Neural progenitor cell (in vitro differentiated cells): Measurements from ENCODE around the gene TRIM44. TPM values are rescaled to one million over a fixed set of nuclear protein-coding genes. Genes with fewer than 3 reads are reported as not detected.

Experiments used
- DNase-seq: peaks from one replicate; pipeline ENCODE4 v3.0.0-alpha.2; 2016; ENCODE audit warnings: low spot score
- H2AFZ ChIP-seq: fragments of 200-600 bp; sonication (generic); replicated peaks from 2 replicates; pipeline ENCODE4 v1.6.1; 2016; ENCODE audit warnings: antibody characterized with exemption
- H3F3A ChIP-seq: fragments of 200-600 bp; sonication (generic); 2 replicates; pipeline ENCODE4 v1.6.1; 2016; ENCODE audit warnings: antibody characterized with exemption, low read depth
- H3K27ac ChIP-seq: fragments of 200-600 bp; sonication (generic); 2 replicates; pipeline ENCODE4 v1.5.1; 2016; ENCODE audit warnings: mild to moderate bottlenecking
- H3K27me3 ChIP-seq: fragments of 200-600 bp; sonication (generic); 2 replicates; pipeline ENCODE4 v1.6.1; 2016; ENCODE audit warnings: mild to moderate bottlenecking, moderate library complexity
- H3K36me3 ChIP-seq: fragments of 200-600 bp; sonication (generic); 2 replicates; pipeline ENCODE4 v1.5.1; 2016
- H3K4me1 ChIP-seq: fragments of 200-600 bp; sonication (generic); 2 replicates; pipeline ENCODE4 v1.6.1; 2016; ENCODE audit warnings: mixed run types
- H3K4me2 ChIP-seq: fragments of 200-600 bp; sonication (generic); 2 replicates; pipeline ENCODE4 v1.6.1; 2016
- H3K4me3 ChIP-seq: fragments of 200-600 bp; sonication (generic); 2 replicates; pipeline ENCODE4 v1.5.1; 2016
- H3K79me2 ChIP-seq: fragments of 200-600 bp; sonication (generic); 2 replicates; pipeline ENCODE4 v1.6.1; 2016; ENCODE audit warnings: low read depth
- H3K9ac ChIP-seq: fragments of 200-600 bp; sonication (generic); 2 replicates; pipeline ENCODE4 v1.6.1; 2016
- H3K9me3 ChIP-seq: fragments of 200-600 bp; sonication (generic); 2 replicates; pipeline ENCODE4 v1.5.1; 2016; ENCODE audit warnings: low read depth
- H4K20me1 ChIP-seq: fragments of 200-600 bp; sonication (generic); 2 replicates; pipeline ENCODE4 v1.6.1; 2016; ENCODE audit warnings: low read depth
- H3K27ac Mint-ChIP-seq: 3 replicates; pipeline ENCODE4 v1.8.0; 2021; ENCODE audit warnings: mixed read lengths
- H3K27me3 Mint-ChIP-seq: 2 replicates; pipeline ENCODE4 v1.8.0; 2022; ENCODE audit warnings: low read depth, mild to moderate bottlenecking, inconsistent platforms, moderate library complexity, mixed read lengths; ENCODE audit not compliant: insufficient read depth
- H3K36me3 Mint-ChIP-seq: 3 replicates; pipeline ENCODE4 v1.8.0; 2021; ENCODE audit warnings: mixed read lengths
- H3K4me1 Mint-ChIP-seq: 3 replicates; pipeline ENCODE4 v1.8.0; 2021; ENCODE audit warnings: mixed read lengths
- H3K4me3 Mint-ChIP-seq: 3 replicates; pipeline ENCODE4 v1.8.0; 2021; ENCODE audit warnings: mild to moderate bottlenecking, moderate library complexity, mixed read lengths
- H3K9me3 Mint-ChIP-seq: 3 replicates; pipeline ENCODE4 v1.8.0; 2020; ENCODE audit warnings: mixed read lengths
- CTCF ChIP-seq: fragments of 200-600 bp; sonication (generic); IDR thresholded peaks from 2 replicates; pipeline ENCODE4 v1.5.1; 2017; ENCODE audit warnings: antibody characterized with exemption, mild to moderate bottlenecking
- EZH2 ChIP-seq: fragments of 200-600 bp; sonication (generic); IDR thresholded peaks from 2 replicates; pipeline ENCODE4 v1.6.1; 2017; ENCODE audit warnings: antibody characterized with exemption, mild to moderate bottlenecking, moderate library complexity
- EZH2phosphoT487 ChIP-seq: fragments of 200-600 bp; sonication (generic); IDR thresholded peaks from 2 replicates; pipeline ENCODE4 v1.6.1; 2017; ENCODE audit warnings: antibody characterized with exemption
- total RNA-seq: library from RNA; depleted of rRNA; stranded (reverse); fragments of >200 nt; gene quantifications from 2 replicates; pipeline ENCODE4 v1.2.3, GENCODE V29; 2015; ENCODE audit warnings: low replicate concordance

Gene TRIM44
- total RNA-seq, 1 donor from 2014 or later = 44.1 TPM

- Histone ChIP-seq H3K4me2 (no peak overlapping the region), H2AFZ (no peak overlapping the region), H3K9me3 (no peaks in the 10 kb centered on the region), H3K27ac (no peak overlapping the region), H3F3A (peaks cover 39% of the 10 kb centered on the region), H3K27me3 (no peaks in the 10 kb centered on the region), H3K4me3 (no peak overlapping the region), H3K4me1 (peaks cover 21% of the 10 kb centered on the region), H3K9ac (no peak overlapping the region), H3K36me3 (no peaks in the 10 kb centered on the region), H3K79me2 (peaks cover 36% of the 10 kb centered on the region), H4K20me1 (peaks cover 47% of the 10 kb centered on the region)
- no peak for TF ChIP-seq EZH2phosphoT487
- TF ChIP-seq CTCF = no peak
- no peak for TF ChIP-seq EZH2
- DNase-seq = no peak
- Mint-ChIP-seq H3K4me3 (no peak overlapping the region), H3K4me1 (peaks cover 40% of the 10 kb centered on the region), H3K9me3 (peaks cover 4% of the 10 kb centered on the region), H3K27me3 (peaks cover 7% of the 10 kb centered on the region), H3K36me3 (peaks cover 15% of the 10 kb centered on the region), H3K27ac (no peak overlapping the region)
Measured at GRCh38 chr11:35624316-35624715, 38.3 kb upstream of the TRIM44 start.

- H3K36me3 Mint-ChIP-seq = peaks cover 15% of the 10 kb centered on the region
- Histone ChIP-seq H3K9me3 (no peaks in the 10 kb centered on the region), H3K4me3 (no peak overlapping the region), H3K4me1 (peaks cover 21% of the 10 kb centered on the region), H2AFZ (no peak overlapping the region), H3K4me2 (no peak overlapping the region), H3K36me3 (no peaks in the 10 kb centered on the region), H4K20me1 (peaks cover 42% of the 10 kb centered on the region), H3K27me3 (no peaks in the 10 kb centered on the region), H3K27ac (no peak overlapping the region), H3K9ac (no peak overlapping the region), H3F3A (peaks cover 38% of the 10 kb centered on the region), H3K79me2 (peaks cover 31% of the 10 kb centered on the region)
- peaks cover 44% of the 10 kb centered on the region for H3K4me1 Mint-ChIP-seq
- DNase-seq = no peak
- peaks cover 7% of the 10 kb centered on the region for H3K27me3 Mint-ChIP-seq
- TF ChIP-seq CTCF (no peak), EZH2phosphoT487 (no peak)
- no peak overlapping the region for H3K4me3 Mint-ChIP-seq
- no peak overlapping the region for H3K27ac Mint-ChIP-seq
- peaks cover 4% of the 10 kb centered on the region for H3K9me3 Mint-ChIP-seq
Measured at GRCh38 chr11:35624781-35625180, 37.8 kb upstream of the TRIM44 start.

- H3K4me1 Mint-ChIP-seq = peaks cover 36% of the 10 kb centered on the region
Measured at GRCh38 chr11:35626501-35626900, 36.1 kb upstream of the TRIM44 start.

More at GRCh38 chr11:35626501-35626900, 36.1 kb upstream of the TRIM44 start:
- DNase-seq = no peak
- Histone ChIP-seq H3K79me2 (peaks cover 14% of the 10 kb centered on the region), H3K4me3 (no peak overlapping the region), H3K27me3 (no peaks in the 10 kb centered on the region), H2AFZ (no peak overlapping the region), H3K9ac (no peak overlapping the region), H3F3A (peaks cover 26% of the 10 kb centered on the region), H3K4me1 (peaks cover 13% of the 10 kb centered on the region), H3K36me3 (no peaks in the 10 kb centered on the region), H3K9me3 (no peaks in the 10 kb centered on the region), H3K4me2 (no peak overlapping the region), H4K20me1 (peaks cover 25% of the 10 kb centered on the region), H3K27ac (no peak overlapping the region)
- Mint-ChIP-seq H3K27me3 (peaks cover 4% of the 10 kb centered on the region), H3K36me3 (peaks cover 9% of the 10 kb centered on the region), H3K4me3 (no peak overlapping the region), H3K9me3 (peaks cover 4% of the 10 kb centered on the region), H3K27ac (no peak overlapping the region)
- no peak for TF ChIP-seq EZH2phosphoT487
- no peak for TF ChIP-seq CTCF
- TF ChIP-seq EZH2 = no peak
